Kidney (tissue), 14 donors: ENCODE data around the gene BHLHE40. TPM values are rescaled to one million over a fixed set of nuclear protein-coding genes. Genes with fewer than 3 reads are reported as not detected.

ENCODE experiments used
- DNase-seq, 5 donors: peaks; one replicate each; pipeline ENCODE4 v3.0.0-alpha.2; 2013 to 2020
- FAIRE-seq: peaks from 2 replicates; lab custom pipeline; 2012; peaks lifted over from hg19 to GRCh38; lab: Jason Lieb, UNC
- H3K27ac ChIP-seq, 2 donors: one replicate each; pipeline ENCODE4 v1.7.0; 2013; ENCODE audit warnings: low read depth in 2 of 2, low read length in 2 of 2, inconsistent platforms in 1 of 2
- H3K27me3 ChIP-seq: one replicate; pipeline ENCODE4 v1.7.1; 2013; ENCODE audit warnings: low read length, inconsistent platforms; ENCODE audit not compliant: control insufficient read depth, insufficient read depth
- H3K36me3 ChIP-seq, 3 donors: one replicate each; pipeline versions ENCODE4 v1.7.0 to v1.7.1; 2013; ENCODE audit warnings: low read length in 3 of 3, control low read depth in 1 of 3, inconsistent platforms in 1 of 3; ENCODE audit not compliant: insufficient read depth in 3 of 3, control insufficient read depth in 2 of 3
- H3K4me1 ChIP-seq, 3 donors: one replicate each; pipeline versions ENCODE4 v1.7.0 to v1.7.1; 2013; ENCODE audit warnings: low read length in 3 of 3, inconsistent platforms in 1 of 3, low read depth in 1 of 3; ENCODE audit not compliant: control insufficient read depth in 2 of 3, insufficient read depth in 2 of 3
- H3K4me3 ChIP-seq, 3 donors: one replicate each; pipeline versions ENCODE4 v1.7.0 to v1.8.1; 2013; ENCODE audit warnings: low read length in 3 of 3, control low read depth in 1 of 3, inconsistent platforms in 1 of 3
- H3K9ac ChIP-seq, 3 donors: one replicate each; pipeline versions ENCODE4 v1.7.0 to v1.7.1; 2013; ENCODE audit warnings: low read length in 3 of 3, control low read depth in 1 of 3, inconsistent platforms in 1 of 3
- H3K9me3 ChIP-seq, 3 donors: one replicate each; pipeline versions ENCODE4 v1.7.0 to v1.7.1; 2013; ENCODE audit warnings: low read length in 3 of 3, control low read depth in 1 of 3, inconsistent platforms in 1 of 3; ENCODE audit not compliant: control insufficient read depth in 2 of 3, insufficient read depth in 1 of 3
- intact Hi-C: fragments of 100-400 bp; cut with DNase I; formaldehyde crosslinking; loops from one replicate; pipeline ENCODE4 v1.11.1; 2022
- polyA plus RNA-seq: library from polyadenylated mRNA; stranded (reverse); fragments of 350-450 nt; fragmentation: Illumina TruSeq; extraction: RNeasy Lipid Tissue Mini Kit (QIAGEN cat#74804); gene quantifications from one replicate; pipeline ENCODE4 v1.2.3, GENCODE V29; 2014; ENCODE audit warnings: low read depth, low replicate concordance; ENCODE audit not compliant: insufficient read depth
- total RNA-seq: library from RNA; stranded (reverse); fragmentation: NEBNext Ultra II Directional; extraction: Animal tissue kit (Norgen Biotek cat#: 25700); gene quantifications from one replicate; pipeline ENCODE4 v1.2.1, GENCODE V29; 2021
- TF ChIP-seq, protein P1 (sequence below): IDR thresholded peaks from 3 replicates; pipeline ENCODE4 v1.5.1; 2012; ENCODE audit warnings: mild to moderate bottlenecking, moderate library complexity, borderline replicate concordance; ENCODE audit not compliant: insufficient read depth; ENCODE audit errors: extremely low read depth
- donor health status: control.
- donor health status: control.
- donor health status: control.
- donor health status: control.
- donor health status: control.
- donor health status: DM: yes; HTN: yes; CAD: no.
- donor health status: Normal renal cell carcinoma (clear cell type).

BHLHE40 gene
- total and polyA plus RNA-seq, 2 donors from 2014 or later: 39.4 to 147 TPM

DNA sequence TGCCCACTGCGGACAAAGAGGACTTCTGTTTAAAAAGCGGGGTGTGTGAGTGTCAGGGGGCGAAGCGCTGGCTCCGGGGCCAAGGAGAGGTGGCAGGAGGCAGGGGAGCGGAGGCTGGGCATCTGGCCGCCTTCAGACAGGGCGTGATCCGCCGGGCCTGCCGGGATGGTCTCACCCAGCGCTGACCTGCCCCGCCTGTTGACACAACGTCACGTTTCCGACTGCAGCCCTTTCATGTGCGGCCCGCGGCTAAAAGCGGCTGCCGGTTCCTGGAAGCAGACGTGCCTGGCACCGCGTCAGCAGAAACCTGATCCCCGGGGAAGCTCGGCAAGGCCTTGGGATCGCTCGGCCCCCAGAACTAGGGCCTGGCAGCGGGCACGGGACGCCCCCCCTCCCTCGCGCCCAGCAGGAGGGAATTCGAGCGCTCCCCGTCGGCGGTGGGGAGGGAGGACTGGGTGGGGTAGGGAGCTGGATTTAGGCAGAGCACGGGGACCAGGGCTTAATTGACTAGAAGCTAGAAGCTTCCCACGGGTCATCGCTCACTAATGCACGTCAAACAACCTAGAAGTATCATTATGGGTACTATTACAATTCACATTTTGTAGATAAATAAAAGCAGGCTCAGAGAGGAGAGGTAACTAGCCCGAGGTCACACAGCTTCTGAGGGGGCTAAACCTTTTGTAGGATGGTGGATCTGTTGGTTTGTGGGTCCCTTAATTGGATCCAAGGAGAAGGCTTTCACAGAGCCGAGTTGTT lies 7.7 kb downstream of the BHLHE40 start:
- Histone ChIP-seq H3K9me3 (no peaks in the 10 kb centered on the region), H3K9ac (peak overlapping the region; percentile 50 to 87 (median 56)), H3K27me3 (no peaks in the 10 kb centered on the region), H3K4me1 (peaks cover 5 to 26% (median 14%) of the 10 kb centered on the region in 3 donors), H3K4me3 (peak overlapping the region; percentile 28 to 47 (median 36)), H3K27ac (peak overlapping the region; percentile 97), H3K36me3 (peaks cover under 1 to 24% (median 16%) of the 10 kb centered on the region in 3 donors)
- FAIRE-seq: no peak
- intact Hi-C loops: no loop called here
- TF ChIP-seq, protein P1, sequence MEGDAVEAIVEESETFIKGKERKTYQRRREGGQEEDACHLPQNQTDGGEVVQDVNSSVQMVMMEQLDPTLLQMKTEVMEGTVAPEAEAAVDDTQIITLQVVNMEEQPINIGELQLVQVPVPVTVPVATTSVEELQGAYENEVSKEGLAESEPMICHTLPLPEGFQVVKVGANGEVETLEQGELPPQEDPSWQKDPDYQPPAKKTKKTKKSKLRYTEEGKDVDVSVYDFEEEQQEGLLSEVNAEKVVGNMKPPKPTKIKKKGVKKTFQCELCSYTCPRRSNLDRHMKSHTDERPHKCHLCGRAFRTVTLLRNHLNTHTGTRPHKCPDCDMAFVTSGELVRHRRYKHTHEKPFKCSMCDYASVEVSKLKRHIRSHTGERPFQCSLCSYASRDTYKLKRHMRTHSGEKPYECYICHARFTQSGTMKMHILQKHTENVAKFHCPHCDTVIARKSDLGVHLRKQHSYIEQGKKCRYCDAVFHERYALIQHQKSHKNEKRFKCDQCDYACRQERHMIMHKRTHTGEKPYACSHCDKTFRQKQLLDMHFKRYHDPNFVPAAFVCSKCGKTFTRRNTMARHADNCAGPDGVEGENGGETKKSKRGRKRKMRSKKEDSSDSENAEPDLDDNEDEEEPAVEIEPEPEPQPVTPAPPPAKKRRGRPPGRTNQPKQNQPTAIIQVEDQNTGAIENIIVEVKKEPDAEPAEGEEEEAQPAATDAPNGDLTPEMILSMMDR: no peak
- DNase-seq: peak; percentile 97 to 99 (median 97)

DNA sequence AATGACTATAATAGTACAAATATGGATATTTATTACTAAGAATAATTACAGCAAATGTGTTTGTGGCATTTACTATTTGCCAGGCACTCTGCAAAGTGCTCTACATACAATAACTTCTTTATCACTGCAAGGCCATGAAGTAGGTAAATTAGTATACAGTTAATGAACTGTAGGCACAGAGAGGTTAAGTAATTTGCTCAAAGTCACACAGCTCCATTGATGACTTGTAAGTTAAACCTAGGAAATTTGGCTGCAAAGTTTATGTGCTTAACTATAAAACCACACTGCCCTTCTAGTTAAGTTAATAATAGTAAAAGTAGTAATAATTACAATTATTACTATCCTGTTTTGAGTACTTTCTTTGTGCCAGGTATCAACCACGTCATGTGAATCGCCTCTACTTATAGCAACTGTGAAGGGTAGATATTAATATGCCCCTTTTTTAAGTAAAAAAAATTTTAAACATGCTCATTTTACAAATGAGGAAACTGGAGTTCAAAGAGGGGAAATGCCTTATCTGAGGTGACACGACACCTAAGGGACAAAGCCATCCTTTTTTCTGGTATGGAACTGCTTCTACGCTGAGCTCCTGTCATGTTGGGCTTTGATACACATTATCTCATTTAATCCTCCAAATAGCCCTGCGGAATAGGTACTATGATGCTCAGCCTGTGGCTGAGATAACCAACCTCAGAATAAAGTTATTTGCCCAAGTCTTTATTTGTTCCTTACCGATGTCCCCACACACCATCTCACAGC lies 8.5 kb downstream of the BHLHE40 start:
- peak overlapping the region in 2 of 3 donors; percentile 56 to 87 for H3K9ac ChIP-seq
- TF ChIP-seq, protein P1: no peak
- H3K36me3 ChIP-seq: peaks cover 0 to 16% (median 12%) of the 10 kb centered on the region in 3 donors
- intact Hi-C loops: no loop called here
- H3K9me3 ChIP-seq: no peaks in the 10 kb centered on the region
- H3K27ac ChIP-seq: peak overlapping the region; percentile 97
- no peaks in the 10 kb centered on the region for H3K27me3 ChIP-seq
- H3K4me3 ChIP-seq: peak overlapping the region in 1 of 3 donors; percentile 47
- FAIRE-seq (no peak), DNase-seq (no peak)
- H3K4me1 ChIP-seq: peaks cover 3 to 23% (median 14%) of the 10 kb centered on the region in 3 donors

DNA sequence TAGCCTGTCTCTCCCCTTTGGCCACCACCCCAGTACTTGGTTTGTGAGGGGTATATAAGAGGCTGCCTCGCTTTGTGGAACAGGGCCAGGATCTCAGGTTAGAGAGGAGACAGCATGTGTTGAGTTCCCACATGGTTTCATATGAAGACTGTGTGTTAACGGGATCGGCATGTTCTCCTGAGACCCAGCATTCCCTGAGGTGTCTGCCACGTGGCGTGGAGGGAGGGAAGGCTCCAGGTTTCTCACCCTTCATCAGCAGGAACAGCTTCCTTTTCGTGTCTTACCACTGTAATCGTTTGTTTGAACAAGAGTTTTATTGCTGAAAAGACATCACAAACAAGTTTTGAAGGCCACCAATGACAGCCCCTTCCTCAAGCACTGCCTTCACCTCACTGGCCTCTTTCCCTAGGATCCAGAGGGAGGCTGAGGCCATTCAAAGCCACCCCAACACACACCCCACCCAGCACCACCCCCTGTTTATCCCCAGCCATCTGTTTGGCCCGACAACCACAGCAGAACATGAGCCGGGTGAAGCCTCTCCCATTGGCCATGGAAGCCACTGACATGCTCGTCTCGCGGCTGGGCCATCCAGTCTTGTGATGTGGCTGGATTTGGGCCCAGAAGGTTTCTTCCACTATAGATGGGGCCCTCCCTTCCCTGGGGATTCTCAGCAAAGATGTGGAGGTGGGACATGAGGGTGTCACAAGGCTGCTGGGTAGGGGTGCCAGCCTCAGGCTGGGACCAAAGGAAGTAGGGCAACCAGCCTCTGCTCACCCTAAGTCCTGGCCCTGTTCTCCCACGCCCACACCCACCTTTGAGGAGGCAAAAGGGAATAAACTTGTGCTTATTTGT lies 10.0 kb downstream of the BHLHE40 start:
- Histone ChIP-seq H3K9me3 (no peaks in the 10 kb centered on the region), H3K4me3 (no peak overlapping the region), H3K36me3 (peaks cover 0 to 2% (median 0%) of the 10 kb centered on the region in 3 donors), H3K27me3 (no peaks in the 10 kb centered on the region), H3K27ac (no peak overlapping the region), H3K4me1 (peaks cover 3 to 14% (median 10%) of the 10 kb centered on the region in 3 donors), H3K9ac (no peak overlapping the region)
- FAIRE-seq (no peak), DNase-seq (peak in 2 of 5 donors; percentile 39 to 50)
- TF ChIP-seq, protein P1: no peak
- intact Hi-C loops: no loop called here
